Astrocyte (in vitro differentiated cells and primary cell): ENCODE data around the gene CRYBG3. TPM values are rescaled to one million over a fixed set of nuclear protein-coding genes. Genes with fewer than 3 reads are reported as not detected.

ENCODE experiments used
- DNase-seq: peaks from one replicate; pipeline ENCODE4 v3.0.0-alpha.2; 2010; ENCODE audit warnings: low read depth
- FAIRE-seq: peaks from 2 replicates; lab custom pipeline; 2011; peaks lifted over from hg19 to GRCh38; lab: Jason Lieb, UNC
- H2AFZ ChIP-seq: 2 replicates; pipeline ENCODE4 v1.6.0; 2012; ENCODE audit warnings: low read depth, low read length, inconsistent platforms
- H3K27ac ChIP-seq: 2 replicates; pipeline ENCODE4 v1.5.1; 2011; ENCODE audit warnings: low read depth, low read length, inconsistent platforms
- H3K27me3 ChIP-seq: 2 replicates; pipeline ENCODE4 v1.6.0; 2011; ENCODE audit warnings: low read length, inconsistent platforms; ENCODE audit not compliant: insufficient read depth
- H3K36me3 ChIP-seq: 2 replicates; pipeline ENCODE4 v1.5.1; 2011; ENCODE audit warnings: low read length, inconsistent platforms; ENCODE audit not compliant: insufficient read depth
- H3K4me1 ChIP-seq: 2 replicates; pipeline ENCODE4 v1.5.1; 2011; ENCODE audit warnings: low read length, inconsistent platforms; ENCODE audit not compliant: insufficient read depth
- H3K4me2 ChIP-seq: 2 replicates; pipeline ENCODE4 v1.6.0; 2012; ENCODE audit warnings: low read length, inconsistent platforms
- H3K4me3 ChIP-seq: 2 replicates; pipeline ENCODE4 v1.5.1; 2011; ENCODE audit warnings: low read depth, mild to moderate bottlenecking, low read length, inconsistent platforms; ENCODE audit not compliant: insufficient read depth
- H3K79me2 ChIP-seq: 2 replicates; pipeline ENCODE4 v1.6.0; 2012; ENCODE audit warnings: mild to moderate bottlenecking, low read length, inconsistent platforms; ENCODE audit not compliant: insufficient read depth
- H3K9ac ChIP-seq: 2 replicates; pipeline ENCODE4 v1.6.0; 2012; ENCODE audit warnings: mild to moderate bottlenecking, low read length, inconsistent platforms
- H3K9me3 ChIP-seq: 2 replicates; pipeline ENCODE4 v1.5.1; 2012; ENCODE audit warnings: low read depth, mild to moderate bottlenecking, low read length, inconsistent platforms; ENCODE audit not compliant: insufficient read depth
- H4K20me1 ChIP-seq: 2 replicates; pipeline ENCODE4 v1.6.0; 2012; ENCODE audit warnings: low read length, inconsistent platforms; ENCODE audit not compliant: insufficient read depth
- H3K27ac Mint-ChIP-seq: one replicate; pipeline ENCODE4 v1.8.0; 2021; ENCODE audit warnings: mild to moderate bottlenecking, mixed read lengths; ENCODE audit not compliant: unreplicated experiment
- H3K27me3 Mint-ChIP-seq: one replicate; pipeline ENCODE4 v1.8.0; 2021; ENCODE audit warnings: low read depth, mixed read lengths; ENCODE audit not compliant: unreplicated experiment
- H3K36me3 Mint-ChIP-seq: one replicate; pipeline ENCODE4 v1.8.0; 2021; ENCODE audit warnings: low read depth, mixed read lengths; ENCODE audit not compliant: unreplicated experiment
- H3K4me1 Mint-ChIP-seq: one replicate; pipeline ENCODE4 v1.8.0; 2021; ENCODE audit warnings: low read depth, mixed read lengths; ENCODE audit not compliant: unreplicated experiment
- H3K4me3 Mint-ChIP-seq: one replicate; pipeline ENCODE4 v1.8.0; 2021; ENCODE audit warnings: mild to moderate bottlenecking, moderate library complexity, mixed read lengths; ENCODE audit not compliant: unreplicated experiment
- H3K9me3 Mint-ChIP-seq: one replicate; pipeline ENCODE4 v1.8.0; 2021; ENCODE audit warnings: mild to moderate bottlenecking, mixed read lengths; ENCODE audit not compliant: unreplicated experiment
- CTCF ChIP-seq: IDR thresholded peaks from 2 replicates; pipeline ENCODE4 v1.5.1; 2011; ENCODE audit warnings: low read depth, mild to moderate bottlenecking, inconsistent platforms, low read length, moderate library complexity; ENCODE audit not compliant: insufficient read depth
- EZH2 ChIP-seq: IDR thresholded peaks from 2 replicates; pipeline ENCODE4 v1.6.1; 2012; ENCODE audit warnings: mild to moderate bottlenecking, low read length, inconsistent platforms; ENCODE audit not compliant: insufficient read depth
- total RNA-seq: library from RNA; stranded (reverse); gene quantifications from 2 replicates; pipeline ENCODE4 v1.2.1, GENCODE V29; 2021

The CRYBG3 gene
- total RNA-seq, 1 donor from 2014 or later = 13.0 TPM

- Histone ChIP-seq H3K4me1 (no peaks in the 10 kb centered on the region), H3K4me3 (no peak overlapping the region), H3K79me2 (no peaks in the 10 kb centered on the region), H3K27me3 (no peaks in the 10 kb centered on the region), H3K36me3 (peaks cover 4% of the 10 kb centered on the region), H3K4me2 (no peak overlapping the region), H3K9ac (no peak overlapping the region), H2AFZ (no peak overlapping the region), H3K9me3 (no peaks in the 10 kb centered on the region), H3K27ac (no peak overlapping the region), H4K20me1 (no peaks in the 10 kb centered on the region)
- H3K27ac Mint-ChIP-seq = no peak overlapping the region
- peaks cover 6% of the 10 kb centered on the region for H3K36me3 Mint-ChIP-seq
- no peak overlapping the region for H3K4me3 Mint-ChIP-seq
- no peaks in the 10 kb centered on the region for H3K4me1 Mint-ChIP-seq
- DNase-seq (no peak), FAIRE-seq (no peak)
- TF ChIP-seq EZH2 = no peak
- no peak for TF ChIP-seq CTCF
- no peaks in the 10 kb centered on the region for H3K9me3 Mint-ChIP-seq
- no peaks in the 10 kb centered on the region for H3K27me3 Mint-ChIP-seq
Observed at GRCh38 chr3:97916576-97916975, 94.8 kb downstream of the CRYBG3 start.

GRCh38 chr3:97917813-97918536 is 96.2 kb downstream of the CRYBG3 start:
- Histone ChIP-seq H3K4me1 (no peaks in the 10 kb centered on the region), H2AFZ (no peak overlapping the region), H3K79me2 (no peaks in the 10 kb centered on the region), H3K4me3 (no peak overlapping the region), H3K27ac (no peak overlapping the region), H4K20me1 (no peaks in the 10 kb centered on the region), H3K4me2 (no peak overlapping the region), H3K27me3 (no peaks in the 10 kb centered on the region), H3K9ac (no peak overlapping the region), H3K9me3 (no peaks in the 10 kb centered on the region), H3K36me3 (peaks cover 4% of the 10 kb centered on the region)
- DNase-seq (peak; percentile 37), FAIRE-seq (no peak)
- no peak overlapping the region for H3K4me3 Mint-ChIP-seq
- TF ChIP-seq CTCF (no peak), EZH2 (no peak)
- no peaks in the 10 kb centered on the region for H3K4me1 Mint-ChIP-seq
- peaks cover 8% of the 10 kb centered on the region for H3K36me3 Mint-ChIP-seq
- H3K9me3 Mint-ChIP-seq = no peaks in the 10 kb centered on the region
- no peak overlapping the region for H3K27ac Mint-ChIP-seq
- no peaks in the 10 kb centered on the region for H3K27me3 Mint-ChIP-seq

- no peaks in the 10 kb centered on the region for H3K27me3 ChIP-seq
- Mint-ChIP-seq H3K27ac (no peak overlapping the region), H3K9me3 (no peaks in the 10 kb centered on the region), H3K27me3 (no peaks in the 10 kb centered on the region), H3K36me3 (peaks cover 15% of the 10 kb centered on the region), H3K4me1 (peaks cover 4% of the 10 kb centered on the region), H3K4me3 (no peak overlapping the region)
- H3K36me3 ChIP-seq = no peaks in the 10 kb centered on the region
- no peak overlapping the region for H2AFZ ChIP-seq
- no peaks in the 10 kb centered on the region for H3K9me3 ChIP-seq
- H4K20me1 ChIP-seq = no peaks in the 10 kb centered on the region
- H3K79me2 ChIP-seq = no peaks in the 10 kb centered on the region
- no peaks in the 10 kb centered on the region for H3K4me1 ChIP-seq
- H3K4me3 ChIP-seq = no peak overlapping the region
- no peak for FAIRE-seq
- H3K4me2 ChIP-seq = no peak overlapping the region
- no peak overlapping the region for H3K27ac ChIP-seq
- peak; percentile 24 for DNase-seq
- TF ChIP-seq EZH2 (no peak), CTCF (no peak)
- no peak overlapping the region for H3K9ac ChIP-seq
Observed at GRCh38 chr3:97927704-97928103, 105.9 kb downstream of the CRYBG3 start.
